ENCODE measurements around the gene ADRB1.

GRCh38 chr10:114070710-114071109 lies 27.0 kb downstream of the ADRB1 start:
- TF ChIP-seq REST (IDR thresholded peaks at IDR 0.05; ENCODE audit: insufficient read depth in 1 of 2, low read depth in 2 of 2, low read length in 2 of 2) (no peak), TAF1 (IDR thresholded peaks at IDR 0.05; ENCODE audit: borderline replicate concordance, insufficient read depth, low read length) (no peak), POLR2AphosphoS5 (IDR thresholded peaks at IDR 0.05; ENCODE audit: low read depth, low read length) (no peak), FOXP2 (optimal IDR thresholded peaks at IDR 0.05; ENCODE audit: borderline replicate concordance, extremely low read depth, extremely low read length, insufficient read depth) (no peak), SIN3A (IDR thresholded peaks at IDR 0.05; ENCODE audit: borderline replicate concordance, insufficient read depth, low read length) (no peak)

All from PFSK-1 (cell line).